C4-2B (cell line): ENCODE data around the gene CTAG1A.
"Not testable (repeated sequence)": the region's sequence is repeated elsewhere in the genome, so short reads cannot be mapped to it uniquely, and the experiment has no call there.

ENCODE experiments used
- H3K27ac ChIP-seq: fragments of 450-650 bp; 2 replicates; pipeline ENCODE4 v1.5.1; 2017
- ZFX ChIP-seq: fragments of 450-650 bp; IDR thresholded peaks from 2 replicates; pipeline ENCODE4 v1.6.1; 2017
- TF ChIP-seq, protein P1 (sequence below): fragments of 450-650 bp; conservative IDR thresholded peaks from 2 replicates; pipeline ENCODE4 v1.5.1; 2017; ENCODE audit warnings: mild to moderate bottlenecking

CTAG1A gene

DNA sequence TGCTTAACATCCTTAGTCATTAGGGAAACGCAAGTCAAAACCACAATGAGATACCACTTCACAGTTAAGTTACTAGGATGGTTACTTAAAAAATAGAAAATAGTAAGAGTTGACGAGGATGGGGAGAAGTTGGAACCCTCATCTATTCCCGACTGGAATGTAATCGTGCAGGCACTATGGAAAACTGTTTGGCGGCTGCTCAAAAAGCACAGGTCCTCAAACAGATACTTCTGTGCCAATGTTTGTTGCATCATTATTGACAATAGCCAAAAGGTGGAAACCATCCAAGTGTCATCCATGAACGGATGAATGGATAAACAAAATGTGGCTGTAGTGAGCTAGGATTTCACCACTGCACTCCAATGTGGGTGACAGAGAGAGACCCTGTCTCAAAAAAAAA lies 22.4 kb downstream of the CTAG1A start:
- no peak overlapping the region for H3K27ac ChIP-seq

DNA sequence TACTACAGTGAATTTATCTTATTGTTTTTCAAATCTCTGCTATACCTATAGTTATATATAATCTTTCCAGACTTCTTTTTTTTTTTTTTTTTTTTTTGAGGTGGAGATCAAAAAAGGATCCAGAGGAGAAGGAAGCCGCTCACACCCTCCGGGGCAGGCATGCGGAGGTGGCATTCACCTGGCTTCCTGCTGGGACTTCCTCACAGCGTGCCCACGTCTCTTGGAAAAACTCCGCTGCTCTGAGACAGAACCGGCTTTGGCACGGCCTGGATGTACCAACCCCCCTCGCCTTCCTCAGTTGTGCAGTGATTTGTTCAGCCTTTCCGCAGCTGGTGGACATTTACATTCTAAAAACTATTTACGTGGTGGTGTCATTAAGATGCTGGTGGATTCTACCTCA lies 23.0 kb downstream of the CTAG1A start:
- not testable (repeated sequence) for H3K27ac ChIP-seq

More for the DNA sequence above, 22.4 kb downstream of the CTAG1A start:
- TF ChIP-seq ZFX: no peak
- TF ChIP-seq, protein P1, sequence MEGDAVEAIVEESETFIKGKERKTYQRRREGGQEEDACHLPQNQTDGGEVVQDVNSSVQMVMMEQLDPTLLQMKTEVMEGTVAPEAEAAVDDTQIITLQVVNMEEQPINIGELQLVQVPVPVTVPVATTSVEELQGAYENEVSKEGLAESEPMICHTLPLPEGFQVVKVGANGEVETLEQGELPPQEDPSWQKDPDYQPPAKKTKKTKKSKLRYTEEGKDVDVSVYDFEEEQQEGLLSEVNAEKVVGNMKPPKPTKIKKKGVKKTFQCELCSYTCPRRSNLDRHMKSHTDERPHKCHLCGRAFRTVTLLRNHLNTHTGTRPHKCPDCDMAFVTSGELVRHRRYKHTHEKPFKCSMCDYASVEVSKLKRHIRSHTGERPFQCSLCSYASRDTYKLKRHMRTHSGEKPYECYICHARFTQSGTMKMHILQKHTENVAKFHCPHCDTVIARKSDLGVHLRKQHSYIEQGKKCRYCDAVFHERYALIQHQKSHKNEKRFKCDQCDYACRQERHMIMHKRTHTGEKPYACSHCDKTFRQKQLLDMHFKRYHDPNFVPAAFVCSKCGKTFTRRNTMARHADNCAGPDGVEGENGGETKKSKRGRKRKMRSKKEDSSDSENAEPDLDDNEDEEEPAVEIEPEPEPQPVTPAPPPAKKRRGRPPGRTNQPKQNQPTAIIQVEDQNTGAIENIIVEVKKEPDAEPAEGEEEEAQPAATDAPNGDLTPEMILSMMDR: no peak

DNA sequence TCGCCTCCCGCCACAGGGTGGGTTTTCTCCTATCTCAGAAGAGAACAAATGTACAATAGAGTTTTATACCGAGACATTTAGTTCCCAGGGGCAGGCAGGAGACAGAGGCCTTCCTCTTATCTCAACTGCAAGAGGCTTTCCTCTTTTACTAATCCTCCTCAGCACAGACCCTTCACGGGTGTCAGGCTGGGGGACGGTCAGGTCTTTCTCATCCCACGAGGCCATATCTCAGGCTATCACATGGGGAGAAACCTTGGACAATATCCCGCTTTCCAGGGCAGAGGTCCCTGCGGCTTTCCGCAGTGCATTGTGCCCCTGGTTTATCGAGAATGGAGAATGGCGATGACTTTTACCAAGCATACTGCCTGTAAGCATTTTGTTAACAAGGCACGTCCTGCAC lies 23.9 kb downstream of the CTAG1A start:
- not testable (repeated sequence) for H3K27ac ChIP-seq

DNA sequence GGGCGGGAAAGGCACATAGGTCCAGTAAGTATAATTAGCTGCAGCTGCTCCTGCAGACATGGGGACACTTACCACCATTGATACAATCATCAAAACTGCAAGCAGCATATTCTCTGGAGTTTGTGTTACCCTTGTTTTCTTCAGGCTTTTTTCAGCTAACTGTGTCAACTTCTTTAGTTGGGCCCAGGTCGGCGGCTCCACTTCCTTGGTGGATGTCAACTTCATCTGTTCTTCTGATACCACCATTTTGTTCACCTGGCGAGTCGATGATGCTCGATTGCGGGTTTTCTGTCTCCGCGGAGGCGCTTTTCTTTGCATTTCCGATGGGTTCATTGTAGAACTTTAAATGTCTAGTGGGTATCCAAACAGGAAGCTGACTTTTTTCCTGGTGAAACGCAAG lies 26.2 kb downstream of the CTAG1A start:
- not testable (repeated sequence) for H3K27ac ChIP-seq

DNA sequence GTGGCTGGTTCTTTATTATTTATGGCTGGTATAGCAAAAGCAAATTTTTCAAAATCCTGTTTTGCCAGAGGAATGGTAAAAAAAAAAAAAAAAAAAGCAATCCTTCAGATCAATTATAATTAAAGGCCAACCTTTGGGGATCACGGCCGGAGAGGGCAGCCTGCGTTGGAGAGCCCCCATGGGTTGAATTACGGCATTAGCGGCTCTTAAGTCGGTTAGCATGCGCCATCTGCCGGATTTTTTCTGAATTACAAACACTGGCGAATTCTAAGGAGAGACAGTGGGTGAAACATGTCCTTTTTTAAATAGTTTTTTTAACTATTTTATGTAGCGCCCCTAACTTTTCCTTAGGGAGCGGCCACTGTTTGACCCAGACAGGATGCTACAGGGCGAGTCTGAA lies 28.7 kb downstream of the CTAG1A start:
- H3K27ac ChIP-seq: not testable (repeated sequence)

DNA sequence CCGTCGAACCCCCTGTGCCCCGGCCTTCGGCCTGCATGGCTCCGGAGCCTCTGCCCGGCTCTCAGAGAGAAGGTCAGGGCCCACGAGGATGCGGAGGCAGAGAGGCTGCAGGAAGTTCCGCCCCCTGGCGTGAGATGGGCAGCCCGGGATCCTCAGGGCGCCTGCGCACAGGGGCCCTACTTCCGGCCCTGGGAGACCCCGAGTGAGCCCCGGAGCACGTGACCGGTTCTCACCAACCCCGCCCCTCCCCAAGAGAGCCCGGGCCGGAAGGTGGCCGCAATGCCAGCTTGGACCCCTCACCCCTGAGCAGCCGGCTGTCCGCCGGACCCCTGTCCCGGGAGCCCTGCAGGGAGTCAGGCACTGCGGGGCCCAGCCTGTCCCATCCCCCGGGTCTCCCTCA lies 34.2 kb downstream of the CTAG1A start, which contains the start of gene CTAG1B:
Gene CTAG1B (minus strand): TSS at position 101 of the 400 bp plus-strand sequence. CDS start 64 bp downstream, at position 37.
- not testable (repeated sequence) for H3K27ac ChIP-seq

DNA sequence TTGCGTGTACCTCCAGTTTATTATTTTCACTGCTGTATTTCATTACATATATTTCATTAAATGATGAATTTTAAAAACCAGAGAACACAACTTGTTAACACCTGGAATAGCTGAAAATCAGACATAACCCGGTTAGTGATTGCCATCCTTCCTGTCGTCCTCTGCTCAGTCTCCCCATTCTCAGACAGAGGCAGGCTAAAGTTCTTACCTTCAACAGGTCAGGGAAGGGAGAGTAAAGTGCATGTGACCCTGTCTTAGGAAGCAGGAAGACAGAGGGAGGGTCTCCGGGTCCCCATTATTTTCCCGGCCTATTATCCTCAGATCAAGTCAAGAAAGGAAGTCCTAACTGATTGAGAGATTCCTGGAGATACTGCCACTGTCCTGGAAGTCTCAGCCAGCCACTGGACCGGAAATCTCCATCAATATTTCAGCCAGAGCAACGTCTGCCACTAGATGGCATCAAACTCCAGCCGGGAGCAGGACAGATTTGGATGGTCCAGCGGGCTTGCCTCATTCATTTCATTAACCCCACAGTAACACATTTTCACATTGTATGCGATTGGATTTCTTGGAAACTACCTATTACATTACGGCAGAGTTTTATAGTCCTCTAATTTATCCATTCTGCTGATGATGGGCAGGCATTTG lies 36.0 kb downstream of the CTAG1A start:
- H3K27ac ChIP-seq: not testable (repeated sequence)

DNA sequence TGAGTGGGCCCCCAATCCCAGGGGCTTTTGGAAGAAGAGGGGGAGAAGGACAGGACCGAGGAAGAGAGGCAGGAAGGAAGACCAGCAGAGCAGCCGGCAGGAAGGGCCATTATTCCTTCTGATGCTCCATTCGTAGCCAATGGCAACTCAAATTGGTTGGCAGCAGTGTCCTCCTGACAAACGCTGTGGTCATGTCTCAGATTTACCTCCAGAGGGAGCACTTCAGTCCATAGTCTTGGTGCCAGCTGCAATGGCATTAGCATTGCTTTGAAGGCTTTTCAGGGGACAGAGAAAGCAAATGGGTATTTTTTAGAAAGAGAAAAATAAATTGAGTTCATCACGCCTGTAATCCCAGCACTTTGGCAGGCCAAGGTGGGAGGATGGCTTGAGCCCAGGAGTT lies 44.0 kb downstream of the CTAG1A start:
- H3K27ac ChIP-seq: not testable (repeated sequence)

DNA sequence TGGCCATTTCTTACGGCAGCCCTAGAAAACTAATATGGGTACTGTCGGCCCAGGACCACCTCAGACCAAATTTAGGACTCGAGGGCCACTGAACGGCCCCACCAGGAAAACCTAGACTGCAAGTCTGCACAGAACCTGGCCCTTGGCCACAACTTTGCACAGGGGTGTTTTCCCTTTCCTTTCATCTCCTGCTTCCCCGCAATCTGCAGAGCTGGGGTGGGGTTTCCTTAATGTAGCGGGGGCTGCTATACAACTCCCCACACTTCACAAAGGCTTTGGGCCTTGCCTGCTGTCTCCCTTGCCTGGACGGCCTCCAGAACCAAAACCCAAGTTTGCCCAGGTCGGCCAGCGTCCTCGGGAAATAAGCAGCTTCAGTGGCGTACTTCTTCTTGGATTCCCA lies 46.0 kb downstream of the CTAG1A start:
- H3K27ac ChIP-seq: not testable (repeated sequence)

DNA sequence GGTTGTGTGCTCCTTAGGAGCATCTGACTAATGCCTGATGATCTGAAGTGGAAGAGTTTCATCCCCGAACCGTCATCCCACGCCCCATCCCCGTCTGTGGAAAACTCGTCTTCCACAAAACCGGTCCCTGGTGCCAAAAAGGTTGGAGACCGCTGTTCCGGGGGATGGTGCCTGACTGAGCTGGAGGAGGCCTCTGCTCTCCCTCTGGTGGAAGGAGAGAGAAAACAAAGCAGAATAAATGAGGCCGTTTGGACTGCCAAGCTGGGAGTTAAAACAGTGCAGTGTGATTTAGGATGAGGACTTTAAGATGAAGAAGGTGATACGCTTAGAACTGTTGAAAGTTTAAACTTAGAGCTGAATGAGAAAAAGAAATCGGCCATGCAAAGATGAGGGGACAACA lies 48.7 kb downstream of the CTAG1A start:
- H3K27ac ChIP-seq: not testable (repeated sequence)
